HG03432 (cell line): Measurements from ENCODE around the gene AVL9.
A peak's percentile ranks its signal among the peaks of the same experiment; 100 is the strongest.
"Not testable (repeated sequence)": the region's sequence is repeated elsewhere in the genome, so short reads cannot be mapped to it uniquely, and the experiment has no call there.

Experiments used
- ATAC-seq: cut with Tn5 transposase; IDR thresholded peaks from one replicate; pipeline ENCODE4 v1.9.1; 2021; ENCODE audit warnings: mild to moderate bottlenecking, moderate library complexity; ENCODE audit not compliant: unreplicated experiment

AVL9 gene

GRCh38 chr7:32494946-32495297 lies 367 bp upstream of the AVL9 start:
- ATAC-seq, result peak; percentile 10

GRCh38 chr7:32496052-32496813 lies 944 bp downstream of the AVL9 start:
- ATAC-seq, result no peak

GRCh38 chr7:32499755-32500154 lies 4.5 kb downstream of the AVL9 start:
- ATAC-seq, result not testable (repeated sequence)

- ATAC-seq, result not testable (repeated sequence)
Observed at GRCh38 chr7:32500216-32500615, 4.9 kb downstream of the AVL9 start.

- peak; percentile 78 for ATAC-seq
Observed at GRCh38 chr7:32500922-32501341, 5.6 kb downstream of the AVL9 start.

- ATAC-seq, result no peak
Observed at GRCh38 chr7:32501522-32501921, 6.2 kb downstream of the AVL9 start.

GRCh38 chr7:32502728-32503127 lies 7.4 kb downstream of the AVL9 start:
- ATAC-seq, result no peak

GRCh38 chr7:32506266-32507054 lies 11.2 kb downstream of the AVL9 start:
- peak; percentile 69 for ATAC-seq

GRCh38 chr7:32507414-32507813 lies 12.1 kb downstream of the AVL9 start:
- no peak for ATAC-seq

- no peak for ATAC-seq
Observed at GRCh38 chr7:32511791-32512190, 16.5 kb downstream of the AVL9 start.

- ATAC-seq, result no peak
Observed at GRCh38 chr7:32513210-32513609, 17.9 kb downstream of the AVL9 start.

- ATAC-seq, result peak; percentile 95
Observed at GRCh38 chr7:32515890-32516550, 20.7 kb downstream of the AVL9 start.

- ATAC-seq, result no peak
Observed at GRCh38 chr7:32516551-32517100, 21.3 kb downstream of the AVL9 start.

GRCh38 chr7:32518534-32519140 lies 23.3 kb downstream of the AVL9 start:
- no peak for ATAC-seq

- ATAC-seq, result no peak
Observed at GRCh38 chr7:32519763-32520162, 24.5 kb downstream of the AVL9 start.

- ATAC-seq, result no peak
Observed at GRCh38 chr7:32522746-32523530, 27.6 kb downstream of the AVL9 start.

- no peak for ATAC-seq
Observed at GRCh38 chr7:32524631-32525030, 29.3 kb downstream of the AVL9 start.

- ATAC-seq, result no peak
Observed at GRCh38 chr7:32525839-32526238, 30.6 kb downstream of the AVL9 start.

- ATAC-seq, result no peak
Observed at GRCh38 chr7:32531402-32531801, 36.1 kb downstream of the AVL9 start.

- ATAC-seq, result no peak
Observed at GRCh38 chr7:32532086-32532485, 36.8 kb downstream of the AVL9 start.
